ENCODE measurements around the gene RHBDL1. TPM values are rescaled to one million over a fixed set of nuclear protein-coding genes. Genes with fewer than 3 reads are reported as not detected.

Gene RHBDL1
- total and polyA plus RNA-seq, 9 of the 15 experiments (the other 6 are each of a cell fraction or from before 2014, with no cell fraction given): 0.03 to 5.6 (median 1.3) TPM; not detected in 1

DNA sequence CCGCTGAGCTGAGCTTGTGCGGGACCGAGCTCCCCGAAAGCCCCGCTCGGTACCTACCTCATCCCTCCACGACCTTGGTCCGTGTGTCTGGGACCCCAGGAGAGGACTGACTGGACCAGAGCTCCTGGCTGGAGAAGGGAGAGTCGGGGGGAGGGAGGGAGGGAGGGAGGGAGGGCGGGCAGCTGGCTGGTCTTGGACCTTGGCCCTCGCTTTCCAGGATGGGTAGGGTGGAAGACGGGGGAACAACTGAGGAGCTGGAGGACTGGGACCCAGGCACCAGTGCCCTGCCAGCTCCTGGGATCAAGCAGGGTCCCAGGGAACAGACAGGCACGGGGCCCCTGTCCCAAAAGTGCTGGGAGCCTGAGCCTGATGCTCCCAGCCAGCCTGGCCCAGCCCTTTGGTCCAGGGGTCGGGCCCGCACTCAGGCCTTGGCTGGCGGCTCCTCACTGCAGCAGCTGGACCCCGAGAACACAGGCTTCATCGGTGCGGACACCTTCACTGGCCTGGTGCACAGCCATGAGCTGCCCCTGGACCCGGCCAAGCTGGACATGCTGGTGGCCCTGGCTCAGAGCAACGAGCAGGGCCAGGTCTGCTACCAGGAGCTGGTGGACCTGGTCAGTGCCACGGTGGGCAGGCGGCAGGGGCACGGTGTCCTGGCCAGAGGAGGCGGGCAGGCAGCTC is 553 bp downstream of the RHBDL1 start (continued):
- peak; percentile 71 for TF ChIP-seq FIP1L1 (IDR thresholded peaks at IDR 0.05; ENCODE audit: low read depth, low read length, poor library complexity, severe bottlenecking)

DNA sequence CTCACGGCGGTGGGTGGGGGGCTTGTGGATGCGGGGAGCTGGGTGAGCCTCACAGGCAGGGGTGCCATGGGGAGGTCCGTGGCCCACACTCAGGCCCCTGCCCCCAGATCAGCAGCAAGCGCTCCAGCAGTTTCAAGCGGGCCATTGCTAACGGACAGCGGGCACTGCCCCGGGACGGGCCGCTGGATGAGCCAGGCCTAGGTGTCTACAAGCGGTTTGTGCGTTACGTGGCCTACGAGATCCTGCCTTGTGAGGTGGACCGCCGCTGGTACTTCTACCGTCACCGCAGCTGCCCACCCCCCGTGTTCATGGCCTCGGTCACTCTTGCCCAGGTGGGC is 1.1 kb downstream of the RHBDL1 start:
- TF ChIP-seq ZBTB17 (CRISPR knock-in tag; IDR thresholded peaks at IDR 0.05) (no peak), MAFK (IDR thresholded peaks at IDR 0.05; ENCODE audit: low read length) (no peak), TSC22D4 (tag; IDR thresholded peaks at IDR 0.05) (no peak), HMG20A (CRISPR knock-in tag; conservative IDR thresholded peaks at IDR 0.05) (no peak), BRD4 (IDR thresholded peaks at IDR 0.05) (no peak), POLR2H (tag; IDR thresholded peaks at IDR 0.05; ENCODE audit: low read depth) (no peak), ZNF175 (CRISPR knock-in tag; IDR thresholded peaks at IDR 0.05; ENCODE audit: low read depth) (no peak), RBFOX2 (IDR thresholded peaks at IDR 0.05; ENCODE audit: low read depth, low read length) (0 out of 2 replicates have a peak, but pooled peaks have one; percentile 30), HNRNPL (IDR thresholded peaks at IDR 0.05; ENCODE audit: low read depth, low read length) (0 out of 2 replicates have a peak, but pooled peaks have one; percentile 86)
- TF ChIP-seq, protein P1, sequence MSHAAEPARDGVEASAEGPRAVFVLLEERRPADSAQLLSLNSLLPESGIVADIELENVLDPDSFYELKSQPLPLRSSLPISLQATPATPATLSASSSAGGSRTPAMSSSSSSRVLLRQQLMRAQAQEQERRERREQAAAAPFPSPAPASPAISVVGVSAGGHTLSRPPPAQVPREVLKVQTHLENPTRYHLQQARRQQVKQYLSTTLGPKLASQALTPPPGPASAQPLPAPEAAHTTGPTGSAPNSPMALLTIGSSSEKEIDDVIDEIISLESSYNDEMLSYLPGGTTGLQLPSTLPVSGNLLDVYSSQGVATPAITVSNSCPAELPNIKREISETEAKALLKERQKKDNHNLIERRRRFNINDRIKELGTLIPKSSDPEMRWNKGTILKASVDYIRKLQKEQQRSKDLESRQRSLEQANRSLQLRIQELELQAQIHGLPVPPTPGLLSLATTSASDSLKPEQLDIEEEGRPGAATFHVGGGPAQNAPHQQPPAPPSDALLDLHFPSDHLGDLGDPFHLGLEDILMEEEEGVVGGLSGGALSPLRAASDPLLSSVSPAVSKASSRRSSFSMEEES (CRISPR knock-in tag; IDR thresholded peaks at IDR 0.05): no peak
- TF ChIP-seq, protein P2, sequence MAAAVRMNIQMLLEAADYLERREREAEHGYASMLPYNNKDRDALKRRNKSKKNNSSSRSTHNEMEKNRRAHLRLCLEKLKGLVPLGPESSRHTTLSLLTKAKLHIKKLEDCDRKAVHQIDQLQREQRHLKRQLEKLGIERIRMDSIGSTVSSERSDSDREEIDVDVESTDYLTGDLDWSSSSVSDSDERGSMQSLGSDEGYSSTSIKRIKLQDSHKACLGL (CRISPR knock-in tag; IDR thresholded peaks at IDR 0.05; ENCODE audit: borderline replicate concordance, poor library complexity, severe bottlenecking): no peak
- ChIA-PET CTCF (ENCODE audit: low intra/inter-chr PET ratio) (no interaction called here), POLR2A (interaction anchor here (0.7 to 1.1 kb wide), 3 partner anchors 88 to 280 kb away, joined by 3 to 5 read pairs (median 3); no protein-coding TSS in a partner anchor)
- Histone ChIP-seq H3K4me1 (replicated peaks in 1 of 2; ENCODE audit: control insufficient read depth in 2 of 2, insufficient read depth in 2 of 2, low read length in 2 of 2) (peaks cover 25 to 96% of the 10 kb centered on the region in 2 experiments), H3K79me2 (ENCODE audit: control insufficient read depth, insufficient read depth, low read length) (peaks cover 19% of the 10 kb centered on the region), H3K27ac (ENCODE audit: extremely low read depth, low read depth, low read length) (no peak overlapping the region), H3K36me3 (ENCODE audit: control insufficient read depth, insufficient read depth, low read length) (peaks cover 43% of the 10 kb centered on the region), H3K27me3 (ENCODE audit: control insufficient read depth in 2 of 2, insufficient read depth in 2 of 2, low read length in 2 of 2) (no peaks in the 10 kb centered on the region), H3K4me2 (ENCODE audit: insufficient read depth, low read length) (no peak overlapping the region), H3K9me1 (ENCODE audit: control insufficient read depth, insufficient read depth, low read length) (no peaks in the 10 kb centered on the region), H4K20me1 (replicated peaks; ENCODE audit: control insufficient read depth, insufficient read depth, low read length) (peaks cover 13% of the 10 kb centered on the region; the same call in 1 of the 2 replicates), H3K9ac (ENCODE audit: insufficient read depth in 1 of 2, low read depth in 2 of 2, low read length in 2 of 2) (no peak overlapping the region), H2AFZ (ENCODE audit: low read depth, low read length) (no peak overlapping the region), H3K4me3 (no peak overlapping the region), H3K9me3 (replicated peaks; ENCODE audit: control insufficient read depth, insufficient read depth, low read depth, low read length) (no peaks in the 10 kb centered on the region)
- BruUV-seq (replicated peaks): no TSS peak
- in situ Hi-C loops (cut with MboI) (loop anchor here (10.0 kb wide), 1 partner anchor 282 kb away; the partner anchor contains the start of gene NME4), intact Hi-C loops (cut with micrococcal nuclease) (loop anchor here (5.0 kb wide), 1 partner anchor 39 kb away; the partner anchor contains the start of gene METTL26)
- DNase-seq (ENCODE audit: extremely low read depth in 1 of 4, low spot score in 3 of 4) (no peak), ATAC-seq (no peak), FAIRE-seq (no peak)
- 84% methylated on average over 20 of the region's 21 CpGs for whole genome bisulfite sequencing (ENCODE audit: insufficient coverage, low coverage, missing lambda C conversion rate)

Data from K562 (cell line).